BE2C (cell line): Measurements from ENCODE around the gene LRP5.

Source experiments
- DNase-seq: peaks from one replicate; pipeline ENCODE4 v3.0.0-alpha.2; 2020
- H3K27me3 ChIP-seq: fragments of 250-450 bp; sonication (Bioruptor Pico); 2 replicates; pipeline ENCODE4 v1.5.1; 2020; ENCODE audit warnings: mild to moderate bottlenecking
- H3K36me3 ChIP-seq: fragments of 250-450 bp; sonication (Bioruptor Pico); 2 replicates; pipeline ENCODE4 v1.5.1; 2020; ENCODE audit warnings: mild to moderate bottlenecking
- H3K4me1 ChIP-seq: fragments of 250-450 bp; sonication (Bioruptor Pico); 2 replicates; pipeline ENCODE4 v1.5.1; 2020
- H3K4me3 ChIP-seq: 2 replicates; pipeline ENCODE4 v1.5.1; 2011; ENCODE audit warnings: low read depth, low read length
- H3K9me3 ChIP-seq: fragments of 250-450 bp; sonication (Bioruptor Pico); 2 replicates; pipeline ENCODE4 v1.5.1; 2020
- TF ChIP-seq, protein P1 (sequence below): IDR thresholded peaks from 2 replicates; pipeline ENCODE4 v1.5.1; 2012; ENCODE audit warnings: mild to moderate bottlenecking, low read depth, low read length

LRP5 gene

DNA sequence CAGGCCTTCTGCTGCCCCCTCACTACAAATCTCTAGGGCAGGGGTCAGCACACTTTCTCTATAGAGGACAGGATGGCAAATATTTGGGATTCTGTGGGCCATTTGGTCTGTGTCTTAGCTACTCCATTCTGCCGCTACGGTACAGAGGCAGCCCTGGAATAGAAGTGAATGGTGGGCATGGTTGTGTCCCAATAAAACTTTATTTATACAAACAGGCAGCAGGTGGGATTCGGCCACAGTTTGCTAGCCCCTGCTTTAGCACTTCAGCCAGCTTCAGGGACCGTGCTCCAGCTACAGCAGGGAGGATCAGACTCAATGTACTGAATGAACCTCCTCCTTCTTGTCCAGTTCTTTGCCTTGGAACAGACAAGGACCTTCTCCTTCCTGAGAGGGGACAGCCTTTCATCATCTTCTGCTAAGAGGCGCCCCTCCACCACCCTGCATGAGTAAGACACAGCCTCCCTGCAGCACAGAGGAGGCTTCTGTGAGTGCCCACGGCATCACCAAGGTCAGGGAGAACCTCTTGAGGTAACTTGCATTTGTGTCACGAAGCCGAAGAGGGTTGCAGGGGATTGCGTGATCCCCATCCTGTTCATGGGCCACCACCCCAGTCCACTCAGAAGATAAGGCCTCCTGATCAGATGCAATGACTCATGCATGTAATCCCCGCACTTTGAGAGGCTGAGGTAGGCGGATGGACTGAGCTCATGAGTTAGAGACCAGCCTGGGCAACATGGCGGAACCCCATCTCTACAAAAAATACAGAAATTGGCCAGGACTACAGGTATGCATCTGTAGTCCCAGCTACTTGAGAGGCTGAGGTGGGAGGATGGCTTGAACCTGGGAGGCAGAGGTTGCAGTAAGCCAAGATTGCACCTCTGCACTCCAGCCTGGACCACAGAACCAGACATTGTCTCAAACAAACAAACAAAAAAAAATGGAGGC is 45.2 kb upstream of the LRP5 start:
- Histone ChIP-seq H3K27me3 (no peaks in the 10 kb centered on the region), H3K4me1 (no peaks in the 10 kb centered on the region)
- DNase-seq, result no peak

DNA sequence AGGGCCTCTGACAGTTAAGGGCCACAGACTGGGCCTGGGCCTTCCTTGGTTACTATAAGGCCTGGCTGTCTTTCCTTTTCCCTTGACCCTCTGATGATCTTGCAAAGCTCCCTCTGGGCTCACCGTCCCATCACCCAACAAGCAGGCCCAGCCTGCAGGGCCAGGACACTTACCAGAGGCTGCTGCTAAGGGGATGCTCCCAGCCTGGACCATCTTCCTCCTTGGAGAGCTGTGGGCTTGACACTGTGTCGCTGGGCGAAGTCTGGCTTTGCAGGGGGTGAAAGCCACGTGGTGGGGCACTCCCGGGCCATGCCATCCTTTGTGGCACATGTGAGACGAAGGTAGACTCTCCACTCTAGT is 44.5 kb upstream of the LRP5 start:
- H3K4me1 ChIP-seq, result no peaks in the 10 kb centered on the region
- no peaks in the 10 kb centered on the region for H3K27me3 ChIP-seq
- peaks cover 7% of the 10 kb centered on the region for H3K36me3 ChIP-seq
- TF ChIP-seq, protein P1, sequence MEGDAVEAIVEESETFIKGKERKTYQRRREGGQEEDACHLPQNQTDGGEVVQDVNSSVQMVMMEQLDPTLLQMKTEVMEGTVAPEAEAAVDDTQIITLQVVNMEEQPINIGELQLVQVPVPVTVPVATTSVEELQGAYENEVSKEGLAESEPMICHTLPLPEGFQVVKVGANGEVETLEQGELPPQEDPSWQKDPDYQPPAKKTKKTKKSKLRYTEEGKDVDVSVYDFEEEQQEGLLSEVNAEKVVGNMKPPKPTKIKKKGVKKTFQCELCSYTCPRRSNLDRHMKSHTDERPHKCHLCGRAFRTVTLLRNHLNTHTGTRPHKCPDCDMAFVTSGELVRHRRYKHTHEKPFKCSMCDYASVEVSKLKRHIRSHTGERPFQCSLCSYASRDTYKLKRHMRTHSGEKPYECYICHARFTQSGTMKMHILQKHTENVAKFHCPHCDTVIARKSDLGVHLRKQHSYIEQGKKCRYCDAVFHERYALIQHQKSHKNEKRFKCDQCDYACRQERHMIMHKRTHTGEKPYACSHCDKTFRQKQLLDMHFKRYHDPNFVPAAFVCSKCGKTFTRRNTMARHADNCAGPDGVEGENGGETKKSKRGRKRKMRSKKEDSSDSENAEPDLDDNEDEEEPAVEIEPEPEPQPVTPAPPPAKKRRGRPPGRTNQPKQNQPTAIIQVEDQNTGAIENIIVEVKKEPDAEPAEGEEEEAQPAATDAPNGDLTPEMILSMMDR, result no peak
- DNase-seq, result no peak
- H3K4me3 ChIP-seq, result no peak overlapping the region
- no peaks in the 10 kb centered on the region for H3K9me3 ChIP-seq

More for the DNA sequence above, 45.2 kb upstream of the LRP5 start:
- TF ChIP-seq, protein P1, result no peak
- Histone ChIP-seq H3K4me3 (no peak overlapping the region), H3K36me3 (peaks cover 12% of the 10 kb centered on the region), H3K9me3 (no peaks in the 10 kb centered on the region)

DNA sequence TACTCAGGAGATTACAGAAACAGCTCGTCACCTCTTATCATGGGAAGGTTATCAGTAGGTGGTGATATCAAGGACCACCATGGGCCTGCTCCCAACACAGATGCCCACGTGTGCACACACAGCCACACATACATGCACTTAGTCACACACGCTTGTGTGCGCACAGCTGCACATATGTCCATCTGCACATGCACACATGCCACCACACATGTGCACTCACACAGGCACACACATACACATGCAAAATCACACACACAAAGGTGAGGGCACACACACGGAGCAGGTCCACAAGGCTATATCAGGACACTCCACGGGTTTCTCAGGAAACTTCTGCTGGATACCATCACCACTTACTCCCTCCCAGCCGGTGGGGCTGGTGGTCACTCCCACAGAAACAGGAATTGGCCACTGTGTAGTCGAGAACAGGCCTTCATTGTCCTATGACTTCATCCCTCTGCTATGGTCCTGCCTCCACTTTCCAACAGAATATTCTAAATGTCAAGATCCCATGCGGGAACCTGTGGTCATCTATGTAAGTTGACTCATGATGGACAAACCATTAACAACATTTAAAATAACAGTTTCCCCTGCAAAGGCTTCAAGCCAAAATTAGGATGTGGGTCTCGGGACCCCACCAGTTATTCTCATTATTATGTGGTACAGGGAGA is 42.8 kb upstream of the LRP5 start:
- no peak overlapping the region for H3K4me3 ChIP-seq
- peaks cover 7% of the 10 kb centered on the region for H3K36me3 ChIP-seq
- TF ChIP-seq, protein P1, result no peak
- no peaks in the 10 kb centered on the region for H3K9me3 ChIP-seq
- H3K27me3 ChIP-seq, result no peaks in the 10 kb centered on the region
- H3K4me1 ChIP-seq, result no peaks in the 10 kb centered on the region
- no peak for DNase-seq

- Histone ChIP-seq H3K9me3 (no peaks in the 10 kb centered on the region), H3K36me3 (peaks cover 7% of the 10 kb centered on the region), H3K27me3 (no peaks in the 10 kb centered on the region), H3K4me3 (peak overlapping the region; percentile 92), H3K4me1 (no peaks in the 10 kb centered on the region)
- TF ChIP-seq, protein P1, result no peak
- no peak for DNase-seq
Observed at GRCh38 chr11:68270196-68271022, 42.0 kb upstream of the LRP5 start.

- H3K27me3 ChIP-seq, result no peaks in the 10 kb centered on the region
- no peaks in the 10 kb centered on the region for H3K4me1 ChIP-seq
- H3K9me3 ChIP-seq, result no peaks in the 10 kb centered on the region
- H3K36me3 ChIP-seq, result peaks cover 7% of the 10 kb centered on the region
- DNase-seq, result peak; percentile 86
- TF ChIP-seq, protein P1, result peak; percentile 70
- H3K4me3 ChIP-seq, result peak overlapping the region; percentile 92
Observed at GRCh38 chr11:68271023-68271780, 41.2 kb upstream of the LRP5 start.
